Upper lobe of right lung (tissue), 1 donor: ENCODE data around the gene DUSP16. TPM values are rescaled to one million over a fixed set of nuclear protein-coding genes. Genes with fewer than 3 reads are reported as not detected.
A peak's percentile ranks its signal among the peaks of the same experiment; 100 is the strongest.

Experiments used
- ATAC-seq: fragments of 200-7000 bp; cut with Tn5 transposase; one replicate; pipeline ENCODE4 v1.9.1; 2020; ENCODE audit warnings: mild to moderate bottlenecking, moderate library complexity
- DNase-seq: peaks from one replicate; pipeline ENCODE4 v3.0.0-alpha.2; 2020
- H3K27ac ChIP-seq: fragments of 200-600 bp; one replicate; pipeline ENCODE4 v1.8.0; 2022
- H3K27me3 ChIP-seq: fragments of 200-600 bp; one replicate; pipeline ENCODE4 v1.8.0; 2022; ENCODE audit warnings: mild to moderate bottlenecking
- H3K36me3 ChIP-seq: fragments of 200-600 bp; one replicate; pipeline ENCODE4 v1.8.0; 2022
- H3K4me1 ChIP-seq: fragments of 200-600 bp; one replicate; pipeline ENCODE4 v1.8.0; 2022
- H3K4me3 ChIP-seq: fragments of 200-600 bp; one replicate; pipeline ENCODE4 v1.8.0; 2022; ENCODE audit warnings: mild to moderate bottlenecking
- H3K9me3 ChIP-seq: fragments of 200-600 bp; one replicate; pipeline ENCODE4 v1.8.0; 2022
- intact Hi-C: fragments of 100-400 bp; cut with DNase I; formaldehyde crosslinking; loops from one replicate; pipeline ENCODE4 v1.11.0; 2022
- total RNA-seq: library from RNA; stranded (reverse); fragmentation: NEBNext Ultra II Directional; extraction: Animal tissue kit (Norgen Biotek cat#: 25700); gene quantifications from one replicate; pipeline ENCODE4 v1.2.1, GENCODE V29; 2021
- TF ChIP-seq, protein P1 (sequence below): fragments of 200-600 bp; IDR thresholded peaks from one replicate; pipeline ENCODE4 v1.8.0; 2022; ENCODE audit warnings: antibody characterized with exemption
- donor health status: DM: no; HTN: yes; CAD: no; lungs with severe emphysema.

DUSP16 gene
- total RNA-seq, 1 donor from 2014 or later: 50.6 TPM

DNA sequence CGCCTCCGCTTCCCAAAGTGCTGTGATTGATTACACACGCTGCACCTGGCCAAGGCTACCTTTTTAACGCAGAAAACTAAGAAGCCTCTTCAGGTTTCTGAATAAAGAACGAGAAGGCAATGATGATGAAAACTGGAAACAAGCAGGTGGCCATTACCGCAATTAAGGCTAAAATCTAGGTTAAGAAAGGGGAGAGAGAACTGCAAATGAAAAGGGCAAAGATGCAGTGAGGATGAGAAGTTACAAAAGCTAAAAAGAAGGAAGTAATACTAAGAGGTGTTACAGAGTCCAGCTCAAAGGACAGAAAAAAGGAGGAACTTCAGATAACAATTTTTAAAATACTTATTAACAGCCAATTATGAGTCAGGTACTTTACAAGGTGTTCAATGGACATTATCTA lies 79.7 kb downstream of the DUSP16 start:
- TF ChIP-seq, protein P1, sequence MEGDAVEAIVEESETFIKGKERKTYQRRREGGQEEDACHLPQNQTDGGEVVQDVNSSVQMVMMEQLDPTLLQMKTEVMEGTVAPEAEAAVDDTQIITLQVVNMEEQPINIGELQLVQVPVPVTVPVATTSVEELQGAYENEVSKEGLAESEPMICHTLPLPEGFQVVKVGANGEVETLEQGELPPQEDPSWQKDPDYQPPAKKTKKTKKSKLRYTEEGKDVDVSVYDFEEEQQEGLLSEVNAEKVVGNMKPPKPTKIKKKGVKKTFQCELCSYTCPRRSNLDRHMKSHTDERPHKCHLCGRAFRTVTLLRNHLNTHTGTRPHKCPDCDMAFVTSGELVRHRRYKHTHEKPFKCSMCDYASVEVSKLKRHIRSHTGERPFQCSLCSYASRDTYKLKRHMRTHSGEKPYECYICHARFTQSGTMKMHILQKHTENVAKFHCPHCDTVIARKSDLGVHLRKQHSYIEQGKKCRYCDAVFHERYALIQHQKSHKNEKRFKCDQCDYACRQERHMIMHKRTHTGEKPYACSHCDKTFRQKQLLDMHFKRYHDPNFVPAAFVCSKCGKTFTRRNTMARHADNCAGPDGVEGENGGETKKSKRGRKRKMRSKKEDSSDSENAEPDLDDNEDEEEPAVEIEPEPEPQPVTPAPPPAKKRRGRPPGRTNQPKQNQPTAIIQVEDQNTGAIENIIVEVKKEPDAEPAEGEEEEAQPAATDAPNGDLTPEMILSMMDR: no peak
- no peak for DNase-seq
- Histone ChIP-seq H3K27me3 (no peaks in the 10 kb centered on the region), H3K4me3 (no peak overlapping the region), H3K27ac (peak overlapping the region; percentile 45), H3K4me1 (peaks cover 11% of the 10 kb centered on the region), H3K36me3 (peaks cover 41% of the 10 kb centered on the region), H3K9me3 (no peaks in the 10 kb centered on the region)
- intact Hi-C loops: no loop called here
- ATAC-seq: no peak

DNA sequence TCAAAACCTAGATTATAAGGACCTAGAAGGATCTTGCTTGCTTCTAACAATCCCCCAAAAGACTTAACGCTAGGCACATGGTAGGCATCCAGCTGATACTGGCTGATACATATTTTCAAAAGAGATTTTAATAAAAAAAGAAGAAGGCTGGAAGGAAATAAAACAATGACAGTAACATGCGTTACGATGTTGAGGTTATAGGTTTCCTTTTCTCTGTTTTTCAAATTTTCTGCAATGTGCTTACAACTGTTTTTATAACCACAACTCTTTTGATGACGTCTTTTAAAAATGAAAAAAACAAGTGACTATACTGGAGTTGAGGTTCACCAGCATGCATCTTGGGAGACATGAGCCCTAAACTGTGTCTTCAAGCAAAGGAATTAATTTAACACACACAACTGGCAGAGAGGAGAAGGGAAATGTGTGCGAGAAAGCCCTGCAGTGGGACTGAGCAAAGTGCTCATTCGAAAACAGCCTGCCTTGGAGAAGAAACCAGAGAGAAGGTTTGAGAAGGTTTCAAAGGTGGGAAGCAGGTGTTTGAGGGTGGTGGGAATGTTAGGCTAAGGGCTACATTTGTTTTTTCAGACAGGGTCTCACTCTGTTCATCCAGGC lies 80.4 kb downstream of the DUSP16 start:
- H3K9me3 ChIP-seq: no peaks in the 10 kb centered on the region
- intact Hi-C loops: no loop called here
- no peak for DNase-seq

DNA sequence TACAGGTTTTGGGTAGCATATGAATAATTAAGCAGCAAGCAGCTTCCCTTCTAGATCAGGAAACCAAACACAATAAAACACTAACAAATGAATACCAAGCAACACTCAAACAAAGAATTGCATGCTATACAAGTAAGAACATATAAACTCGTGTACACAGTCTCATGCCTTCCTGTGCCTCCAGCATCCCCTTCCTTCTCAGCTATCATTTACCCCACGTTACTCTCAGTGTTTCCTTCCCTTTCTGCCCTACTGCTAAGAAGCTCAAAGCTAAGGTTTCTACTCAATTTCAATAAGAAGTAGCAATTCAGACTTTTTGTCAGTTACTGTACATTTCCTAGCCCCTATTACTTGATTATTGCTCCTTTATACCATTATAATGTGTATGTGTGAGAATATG lies 81.0 kb downstream of the DUSP16 start:
- TF ChIP-seq, protein P1: no peak
- ATAC-seq (no peak), DNase-seq (no peak)
- Histone ChIP-seq H3K27me3 (no peaks in the 10 kb centered on the region), H3K9me3 (no peaks in the 10 kb centered on the region), H3K36me3 (peaks cover 51% of the 10 kb centered on the region), H3K4me3 (no peak overlapping the region), H3K27ac (peak overlapping the region; percentile 1), H3K4me1 (peaks cover 11% of the 10 kb centered on the region)
- intact Hi-C loops: no loop called here

More for the DNA sequence above, 80.4 kb downstream of the DUSP16 start:
- Histone ChIP-seq H3K36me3 (peaks cover 48% of the 10 kb centered on the region), H3K4me3 (no peak overlapping the region), H3K4me1 (peaks cover 11% of the 10 kb centered on the region), H3K27me3 (no peaks in the 10 kb centered on the region), H3K27ac (peak overlapping the region; percentile 45)
- no peak for ATAC-seq
- TF ChIP-seq, protein P1: no peak

DNA sequence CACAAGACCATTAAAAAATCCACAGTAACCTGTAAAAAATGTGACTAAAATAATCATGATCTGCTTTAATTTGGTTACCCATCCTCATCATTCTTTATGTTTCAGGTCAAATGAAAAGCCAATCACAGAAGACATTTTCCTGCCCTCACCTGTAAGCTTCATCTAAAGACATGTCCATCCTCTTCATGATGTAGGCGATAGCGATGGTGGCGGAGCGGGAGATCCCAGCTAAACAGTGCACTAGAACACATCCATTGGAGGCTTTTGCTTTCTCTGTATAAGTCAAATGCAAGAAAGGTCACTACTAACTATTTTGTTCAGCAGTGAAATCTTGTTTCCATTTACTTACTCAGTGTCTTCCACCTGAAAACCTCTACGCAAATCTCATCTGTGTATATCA lies 82.6 kb downstream of the DUSP16 start:
- no peaks in the 10 kb centered on the region for H3K27me3 ChIP-seq
- peaks cover 56% of the 10 kb centered on the region for H3K36me3 ChIP-seq
- H3K27ac ChIP-seq: no peak overlapping the region
- TF ChIP-seq, protein P1: no peak
- DNase-seq (no peak), ATAC-seq (no peak)
- intact Hi-C loops: no loop called here
- peaks cover 11% of the 10 kb centered on the region for H3K4me1 ChIP-seq
- H3K4me3 ChIP-seq: no peak overlapping the region
- no peaks in the 10 kb centered on the region for H3K9me3 ChIP-seq

DNA sequence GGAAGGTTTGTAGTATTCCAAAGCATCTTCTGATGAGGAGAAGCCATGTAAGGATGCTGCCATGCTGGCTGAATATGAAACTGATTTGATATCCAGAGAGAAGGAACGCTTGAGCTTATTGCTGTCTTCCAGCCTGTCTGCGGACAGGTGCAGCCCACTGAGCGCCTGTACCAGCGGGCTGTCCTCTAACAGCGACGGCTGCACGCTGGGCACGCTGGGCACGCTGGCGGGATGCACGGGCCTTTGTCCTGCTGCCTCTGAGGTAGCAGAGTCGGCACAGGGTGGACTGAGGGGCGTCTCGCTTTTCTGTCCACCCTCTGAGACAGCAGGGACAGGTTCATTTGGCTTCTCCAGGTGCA lies 85.2 kb downstream of the DUSP16 start:
- ATAC-seq (peak; percentile 24), DNase-seq (no peak)
- H3K4me3 ChIP-seq: no peak overlapping the region
- no peaks in the 10 kb centered on the region for H3K9me3 ChIP-seq
- intact Hi-C loops: no loop called here
- peaks cover 47% of the 10 kb centered on the region for H3K36me3 ChIP-seq
- no peak overlapping the region for H3K27ac ChIP-seq
- peaks cover under 1% of the 10 kb centered on the region for H3K4me1 ChIP-seq
- no peaks in the 10 kb centered on the region for H3K27me3 ChIP-seq
- TF ChIP-seq, protein P1: no peak
